ENCODE measurements around the gene LEPROT.

Gene LEPROT

GRCh38 chr1:65479554-65480204 lies 59.2 kb downstream of the LEPROT start:
- DNase-seq: no peak

DNA sequence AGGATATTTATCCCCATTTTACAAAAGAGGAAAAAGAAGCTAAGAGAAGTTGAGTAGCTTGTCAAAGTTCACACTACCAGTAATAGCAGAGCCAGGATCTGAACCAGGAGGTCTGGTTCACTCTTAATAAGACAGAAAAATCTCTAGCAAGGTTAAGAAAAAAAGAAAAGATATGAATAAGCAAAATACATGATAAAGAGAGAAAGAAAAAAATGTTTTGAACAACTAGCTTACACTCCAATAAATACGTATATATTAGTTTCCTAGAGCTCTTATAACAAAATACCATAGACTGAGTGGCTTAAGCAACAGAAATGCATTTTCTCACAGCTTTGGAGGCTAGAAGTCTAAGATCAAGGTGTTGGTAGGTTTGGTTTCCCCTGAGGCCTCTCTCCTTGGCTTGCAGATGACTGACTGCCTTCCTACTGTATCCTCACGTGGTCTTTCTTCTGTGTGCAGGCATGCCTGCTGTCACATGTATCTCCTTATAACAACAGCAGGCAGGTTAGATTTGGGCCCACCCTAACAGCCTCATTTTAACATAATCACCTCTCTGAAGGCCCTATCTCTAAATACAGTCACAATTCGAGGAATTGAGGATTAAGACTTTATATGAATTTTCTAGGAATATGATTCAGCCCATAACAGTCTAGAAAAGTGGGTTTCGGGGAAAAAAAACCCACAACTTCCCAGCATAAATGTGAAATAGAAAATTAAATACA lies 60.4 kb downstream of the LEPROT start:
- no peak for DNase-seq

DNA sequence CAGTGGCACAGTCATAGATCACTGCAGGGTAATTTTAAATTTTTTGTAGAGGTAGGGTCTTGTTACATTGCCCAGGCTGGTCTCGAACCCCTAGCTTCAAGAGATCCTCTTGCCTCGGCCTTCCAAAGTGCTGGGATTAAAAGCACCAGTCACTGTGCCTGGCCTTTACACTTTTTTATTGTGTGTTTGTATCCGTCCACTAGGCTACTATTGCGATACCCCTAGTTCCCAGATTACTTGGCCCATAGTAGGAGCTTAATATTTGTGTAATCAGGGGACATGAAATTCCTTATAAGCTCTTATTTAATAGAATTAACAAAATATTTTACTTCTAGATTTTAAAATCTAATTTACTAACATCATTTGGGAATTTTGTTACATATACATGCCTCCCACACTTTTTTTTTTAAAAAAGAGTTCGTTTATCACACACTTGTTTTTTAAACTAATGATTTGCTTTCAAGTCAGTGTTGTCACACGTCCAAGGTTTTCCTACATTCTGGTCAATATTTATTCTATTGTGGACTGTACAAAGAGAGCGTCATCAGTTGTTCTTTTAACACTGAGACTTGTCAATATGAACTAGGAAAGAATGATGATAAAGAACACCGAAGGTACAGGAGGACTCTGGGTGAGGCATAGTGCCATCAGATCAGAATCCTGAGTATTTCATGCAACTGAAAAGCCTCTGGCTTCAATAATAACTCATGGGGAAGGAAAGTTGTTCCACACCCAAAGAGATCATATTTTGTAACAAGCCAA lies 63.7 kb downstream of the LEPROT start:
- DNase-seq: no peak

Data from NCI-H1417 (cell line).